Neural cell (in vitro differentiated cells): ENCODE results near the gene FAM83G. TPM values are rescaled to one million over a fixed set of nuclear protein-coding genes. Genes with fewer than 3 reads are reported as not detected.

Experiments
- H2AFZ ChIP-seq: fragments of 200-600, 300-800 bp; sonication (generic), shearing (Covaris generic); 2 replicates; pipeline ENCODE4 v1.6.0; 2014; ENCODE audit warnings: low read depth, mild to moderate bottlenecking, antibody characterized with exemption, low read length, moderate library complexity
- H3F3A ChIP-seq: fragments of 200-600 bp; shearing (Covaris generic); 2 replicates; pipeline ENCODE4 v1.6.1; 2016; ENCODE audit warnings: mild to moderate bottlenecking, moderate library complexity, mixed read lengths, antibody characterized with exemption, low read length; ENCODE audit not compliant: insufficient read depth, poor library complexity, severe bottlenecking
- H3K27ac ChIP-seq: fragments of 200-600, 300-800 bp; sonication (generic), shearing (Covaris generic); 2 replicates; pipeline ENCODE4 v1.5.1; 2014; ENCODE audit warnings: mild to moderate bottlenecking, low read length, moderate library complexity
- H3K27me3 ChIP-seq: fragments of 300-800, 200-600 bp; sonication (generic), shearing (Covaris generic); 2 replicates; pipeline ENCODE4 v1.6.0; 2014; ENCODE audit warnings: mild to moderate bottlenecking, low read depth, low read length, moderate library complexity; ENCODE audit not compliant: insufficient read depth
- H3K36me3 ChIP-seq: fragments of 300-800, 200-600 bp; sonication (generic), shearing (Covaris generic); 2 replicates; pipeline ENCODE4 v1.5.1; 2014; ENCODE audit warnings: mild to moderate bottlenecking, antibody characterized with exemption, low read length, moderate library complexity; ENCODE audit not compliant: insufficient read depth
- H3K4me2 ChIP-seq: fragments of 300-800, 200-600 bp; sonication (generic), shearing (Covaris generic); 2 replicates; pipeline ENCODE4 v1.6.0; 2014; ENCODE audit warnings: mild to moderate bottlenecking, low read length
- H3K4me3 ChIP-seq: fragments of 300-800, 200-600 bp; sonication (generic), shearing (Covaris generic); 2 replicates; pipeline ENCODE4 v1.5.1; 2014; ENCODE audit warnings: mild to moderate bottlenecking, low read length, moderate library complexity
- H3K79me2 ChIP-seq: fragments of 200-600 bp; shearing (Covaris generic); replicated peaks from 2 replicates; pipeline ENCODE4 v1.6.0; 2014; ENCODE audit warnings: mild to moderate bottlenecking, low read length, moderate library complexity; ENCODE audit not compliant: insufficient read depth
- H3K9ac ChIP-seq: fragments of 300-800, 200-600 bp; sonication (generic), shearing (Covaris generic); 2 replicates; pipeline ENCODE4 v1.6.1; 2016; ENCODE audit warnings: mild to moderate bottlenecking, low read length, mixed read lengths
- H3K9me2 ChIP-seq: fragments of 200-600 bp; shearing (Covaris generic); 2 replicates; pipeline ENCODE4 v1.6.1; 2016; ENCODE audit warnings: mild to moderate bottlenecking, low read length, mixed read lengths; ENCODE audit not compliant: insufficient read depth
- H3K9me3 ChIP-seq: fragments of 200-600, 300-800 bp; sonication (generic), shearing (Covaris generic); 2 replicates; pipeline ENCODE4 v1.6.1; 2016; ENCODE audit warnings: mild to moderate bottlenecking, mixed run types, low read length, moderate library complexity, mixed read lengths
- H4K20me1 ChIP-seq: fragments of 200-600 bp; shearing (Covaris generic); 2 replicates; pipeline ENCODE4 v1.6.1; 2016; ENCODE audit warnings: mild to moderate bottlenecking, mixed run types; ENCODE audit not compliant: insufficient read depth
- EP300 ChIP-seq: fragments of 450-650 bp; conservative IDR thresholded peaks from 2 replicates; pipeline ENCODE4 v1.6.1; 2014; ENCODE audit warnings: antibody characterized with exemption, mild to moderate bottlenecking, moderate library complexity; ENCODE audit not compliant: poor library complexity, severe bottlenecking
- EZH2 ChIP-seq: fragments of 200-600, 300-800 bp; shearing (Covaris generic), sonication (generic); IDR thresholded peaks from 2 replicates; pipeline ENCODE4 v1.6.1; 2014; ENCODE audit warnings: antibody characterized with exemption, low read length, borderline replicate concordance, mild to moderate bottlenecking; ENCODE audit not compliant: insufficient read depth, poor library complexity, severe bottlenecking
- MXI1 ChIP-seq: fragments of 450-650 bp; conservative IDR thresholded peaks from 2 replicates; pipeline ENCODE4 v1.6.1; 2014; ENCODE audit warnings: antibody characterized with exemption, mild to moderate bottlenecking; ENCODE audit not compliant: poor library complexity, severe bottlenecking
- POLR2AphosphoS5 ChIP-seq: IDR thresholded peaks from 2 replicates; pipeline ENCODE4 v1.6.1; 2012
- RAD21 ChIP-seq: fragments of 450-650 bp; conservative IDR thresholded peaks from 2 replicates; pipeline ENCODE4 v1.6.1; 2014; ENCODE audit warnings: antibody characterized with exemption, mild to moderate bottlenecking, moderate library complexity
- SMC3 ChIP-seq: fragments of 450-650 bp; conservative IDR thresholded peaks from 2 replicates; pipeline ENCODE4 v1.6.1; 2014; ENCODE audit warnings: antibody characterized with exemption, mild to moderate bottlenecking, moderate library complexity; ENCODE audit not compliant: poor library complexity
- TAF1 ChIP-seq: IDR thresholded peaks from 2 replicates; pipeline ENCODE4 v1.6.1; 2012; ENCODE audit warnings: low read depth
- polyA plus RNA-seq: library from polyadenylated mRNA; depleted of rRNA; stranded (reverse); fragments of >200 nt; gene quantifications from 2 replicates; pipeline ENCODE4 v1.2.3, GENCODE V29; 2014
- TF ChIP-seq, protein P1 (sequence below): IDR thresholded peaks from 2 replicates; pipeline ENCODE4 v1.6.1; 2012; ENCODE audit warnings: borderline replicate concordance
- TF ChIP-seq, protein P2 (sequence below): fragments of 450-650 bp; IDR thresholded peaks from 2 replicates; pipeline ENCODE4 v1.5.1; 2014; ENCODE audit warnings: antibody characterized with exemption, mild to moderate bottlenecking, moderate library complexity; ENCODE audit not compliant: poor library complexity, severe bottlenecking

FAM83G gene
- polyA plus RNA-seq, 1 donor from 2014 or later, result not detected

GRCh38 chr17:18975597-18975996 is 29.0 kb downstream of the FAM83G start:
- Histone ChIP-seq H3F3A (no peaks in the 10 kb centered on the region), H3K9me3 (no peaks in the 10 kb centered on the region), H2AFZ (no peak overlapping the region), H4K20me1 (no peaks in the 10 kb centered on the region), H3K36me3 (no peaks in the 10 kb centered on the region), H3K4me2 (no peak overlapping the region), H3K79me2 (no peaks in the 10 kb centered on the region), H3K9ac (no peak overlapping the region), H3K27ac (no peak overlapping the region), H3K4me3 (no peak overlapping the region), H3K27me3 (no peaks in the 10 kb centered on the region), H3K9me2 (no peaks in the 10 kb centered on the region)
- TF ChIP-seq TAF1 (no peak), SMC3 (no peak), POLR2AphosphoS5 (no peak), EP300 (no peak), MXI1 (no peak), EZH2 (no peak), RAD21 (no peak)
- TF ChIP-seq, protein P1, sequence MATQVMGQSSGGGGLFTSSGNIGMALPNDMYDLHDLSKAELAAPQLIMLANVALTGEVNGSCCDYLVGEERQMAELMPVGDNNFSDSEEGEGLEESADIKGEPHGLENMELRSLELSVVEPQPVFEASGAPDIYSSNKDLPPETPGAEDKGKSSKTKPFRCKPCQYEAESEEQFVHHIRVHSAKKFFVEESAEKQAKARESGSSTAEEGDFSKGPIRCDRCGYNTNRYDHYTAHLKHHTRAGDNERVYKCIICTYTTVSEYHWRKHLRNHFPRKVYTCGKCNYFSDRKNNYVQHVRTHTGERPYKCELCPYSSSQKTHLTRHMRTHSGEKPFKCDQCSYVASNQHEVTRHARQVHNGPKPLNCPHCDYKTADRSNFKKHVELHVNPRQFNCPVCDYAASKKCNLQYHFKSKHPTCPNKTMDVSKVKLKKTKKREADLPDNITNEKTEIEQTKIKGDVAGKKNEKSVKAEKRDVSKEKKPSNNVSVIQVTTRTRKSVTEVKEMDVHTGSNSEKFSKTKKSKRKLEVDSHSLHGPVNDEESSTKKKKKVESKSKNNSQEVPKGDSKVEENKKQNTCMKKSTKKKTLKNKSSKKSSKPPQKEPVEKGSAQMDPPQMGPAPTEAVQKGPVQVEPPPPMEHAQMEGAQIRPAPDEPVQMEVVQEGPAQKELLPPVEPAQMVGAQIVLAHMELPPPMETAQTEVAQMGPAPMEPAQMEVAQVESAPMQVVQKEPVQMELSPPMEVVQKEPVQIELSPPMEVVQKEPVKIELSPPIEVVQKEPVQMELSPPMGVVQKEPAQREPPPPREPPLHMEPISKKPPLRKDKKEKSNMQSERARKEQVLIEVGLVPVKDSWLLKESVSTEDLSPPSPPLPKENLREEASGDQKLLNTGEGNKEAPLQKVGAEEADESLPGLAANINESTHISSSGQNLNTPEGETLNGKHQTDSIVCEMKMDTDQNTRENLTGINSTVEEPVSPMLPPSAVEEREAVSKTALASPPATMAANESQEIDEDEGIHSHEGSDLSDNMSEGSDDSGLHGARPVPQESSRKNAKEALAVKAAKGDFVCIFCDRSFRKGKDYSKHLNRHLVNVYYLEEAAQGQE, result no peak
- TF ChIP-seq, protein P2, sequence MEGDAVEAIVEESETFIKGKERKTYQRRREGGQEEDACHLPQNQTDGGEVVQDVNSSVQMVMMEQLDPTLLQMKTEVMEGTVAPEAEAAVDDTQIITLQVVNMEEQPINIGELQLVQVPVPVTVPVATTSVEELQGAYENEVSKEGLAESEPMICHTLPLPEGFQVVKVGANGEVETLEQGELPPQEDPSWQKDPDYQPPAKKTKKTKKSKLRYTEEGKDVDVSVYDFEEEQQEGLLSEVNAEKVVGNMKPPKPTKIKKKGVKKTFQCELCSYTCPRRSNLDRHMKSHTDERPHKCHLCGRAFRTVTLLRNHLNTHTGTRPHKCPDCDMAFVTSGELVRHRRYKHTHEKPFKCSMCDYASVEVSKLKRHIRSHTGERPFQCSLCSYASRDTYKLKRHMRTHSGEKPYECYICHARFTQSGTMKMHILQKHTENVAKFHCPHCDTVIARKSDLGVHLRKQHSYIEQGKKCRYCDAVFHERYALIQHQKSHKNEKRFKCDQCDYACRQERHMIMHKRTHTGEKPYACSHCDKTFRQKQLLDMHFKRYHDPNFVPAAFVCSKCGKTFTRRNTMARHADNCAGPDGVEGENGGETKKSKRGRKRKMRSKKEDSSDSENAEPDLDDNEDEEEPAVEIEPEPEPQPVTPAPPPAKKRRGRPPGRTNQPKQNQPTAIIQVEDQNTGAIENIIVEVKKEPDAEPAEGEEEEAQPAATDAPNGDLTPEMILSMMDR, result no peak

DNA sequence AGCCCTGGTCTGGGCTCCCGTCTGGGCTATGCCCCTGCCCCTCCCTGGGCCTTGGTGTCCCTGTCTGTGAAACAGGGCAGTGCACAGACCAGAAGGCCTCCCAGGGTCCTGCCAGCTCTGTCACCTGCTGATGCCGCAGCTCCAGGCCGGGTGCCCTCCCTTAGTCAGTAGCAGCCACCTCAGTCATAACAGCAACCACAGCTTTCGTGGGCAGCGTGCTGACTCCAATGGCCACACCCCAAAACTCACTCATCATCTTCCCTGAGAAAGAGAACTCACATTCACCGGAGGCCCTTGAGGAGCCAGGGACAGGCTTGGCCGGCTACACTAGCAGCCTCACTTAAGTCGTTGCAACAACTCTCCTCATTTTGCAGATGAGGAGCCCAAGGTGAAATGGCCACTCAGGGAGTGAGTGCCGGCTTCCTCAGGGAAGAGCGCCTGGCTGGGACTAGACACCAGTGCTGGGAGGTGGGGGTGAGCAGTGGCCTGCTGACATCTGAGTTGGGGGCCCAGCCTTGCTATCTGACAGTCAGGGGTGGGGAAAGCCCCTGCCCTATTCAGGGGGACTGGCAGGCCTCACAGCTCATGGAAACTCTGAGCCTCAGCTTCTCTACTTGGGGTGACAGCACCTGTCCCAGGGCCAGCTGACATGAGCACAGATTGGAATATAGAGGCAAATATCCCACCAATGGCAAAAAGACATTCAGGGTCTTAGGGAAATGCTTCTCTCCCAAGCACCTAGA is 30.0 kb downstream of the FAM83G start:
- H3K4me3 ChIP-seq, result no peak overlapping the region
- no peak overlapping the region for H2AFZ ChIP-seq
- no peak overlapping the region for H3K4me2 ChIP-seq
- TF ChIP-seq EP300 (no peak), POLR2AphosphoS5 (no peak), EZH2 (no peak), TAF1 (no peak), MXI1 (no peak), SMC3 (no peak)
- TF ChIP-seq, protein P2, result no peak
- TF ChIP-seq, protein P1, result no peak
- H3K9ac ChIP-seq, result no peak overlapping the region
- no peak overlapping the region for H3K27ac ChIP-seq
- no peaks in the 10 kb centered on the region for H3K27me3 ChIP-seq
- no peaks in the 10 kb centered on the region for H3F3A ChIP-seq
- no peaks in the 10 kb centered on the region for H3K9me3 ChIP-seq
- no peaks in the 10 kb centered on the region for H4K20me1 ChIP-seq
- no peaks in the 10 kb centered on the region for H3K36me3 ChIP-seq
- no peaks in the 10 kb centered on the region for H3K9me2 ChIP-seq
- H3K79me2 ChIP-seq, result no peaks in the 10 kb centered on the region
